ENCODE data around the gene CHST13. TPM values are rescaled to one million over a fixed set of nuclear protein-coding genes. Genes with fewer than 3 reads are reported as not detected.
A peak's percentile ranks its signal among the peaks of the same experiment; 100 is the strongest.

CHST13 gene
- total and polyA plus RNA-seq, 7 donors: 0.25 to 0.66 (median 0.53) TPM; not detected in 3

GRCh38 chr3:126547721-126548120 lies 23.8 kb downstream of the CHST13 start:
- Histone ChIP-seq H3K9me3 (no peaks in the 10 kb centered on the region), H3K27ac (no peak overlapping the region), H3K36me3 (no peaks in the 10 kb centered on the region), H3K4me3 (no peak overlapping the region), H3K4me1 (no peaks in the 10 kb centered on the region), H3K27me3 (peaks cover under 1 to 28% (median 9%) of the 10 kb centered on the region in 3 donors)
- WGBS, 2 donors: 52 to 87% methylated on average over 1 of the region's 1 CpG
- DNase-seq: peak; percentile 19
- intact Hi-C loops (cut with DNase I): no loop called here
- TF ChIP-seq CTCF (IDR thresholded peaks at IDR 0.05) (no peak), POLR2AphosphoS5 (IDR thresholded peaks at IDR 0.05) (no peak), EP300 (IDR thresholded peaks at IDR 0.05) (no peak), POLR2A (IDR thresholded peaks at IDR 0.05) (no peak)

GRCh38 chr3:126548556-126549466 lies 24.9 kb downstream of the CHST13 start:
- Histone ChIP-seq H3K4me1 (no peaks in the 10 kb centered on the region), H3K36me3 (no peaks in the 10 kb centered on the region), H3K4me3 (no peak overlapping the region), H3K27ac (no peak overlapping the region), H3K9me3 (no peaks in the 10 kb centered on the region), H3K27me3 (peaks cover 0 to 17% (median under 1%) of the 10 kb centered on the region in 3 donors)
- DNase-seq: peak; percentile 34
- intact Hi-C loops (cut with DNase I): no loop called here
- TF ChIP-seq EP300 (IDR thresholded peaks at IDR 0.05) (no peak), CTCF (IDR thresholded peaks at IDR 0.05) (no peak), POLR2AphosphoS5 (IDR thresholded peaks at IDR 0.05) (no peak), POLR2A (IDR thresholded peaks at IDR 0.05) (no peak)
- WGBS, 2 donors: 54 to 60% methylated on average over 9 of the region's 9 CpGs

- no peak overlapping the region for H3K27ac ChIP-seq
- WGBS, 2 donors: 83 to 85% methylated on average over 12 of the region's 12 CpGs
- no peak overlapping the region for H3K4me3 ChIP-seq
- intact Hi-C loops (cut with DNase I): no loop called here
- peak; percentile 44 for DNase-seq
- H3K27me3 ChIP-seq: peaks cover 0 to 8% (median 0%) of the 10 kb centered on the region in 3 donors
- TF ChIP-seq EP300 (IDR thresholded peaks at IDR 0.05) (no peak), POLR2A (IDR thresholded peaks at IDR 0.05) (no peak), CTCF (IDR thresholded peaks at IDR 0.05) (no peak), POLR2AphosphoS5 (IDR thresholded peaks at IDR 0.05) (no peak)
- H3K9me3 ChIP-seq: no peaks in the 10 kb centered on the region
- no peaks in the 10 kb centered on the region for H3K4me1 ChIP-seq
- H3K36me3 ChIP-seq: no peaks in the 10 kb centered on the region
Measured at GRCh38 chr3:126549861-126550487, 26.0 kb downstream of the CHST13 start.

GRCh38 chr3:126550488-126551051 lies 26.6 kb downstream of the CHST13 start:
- no peak for TF ChIP-seq CTCF (IDR thresholded peaks at IDR 0.05)
- no peak for TF ChIP-seq EP300 (IDR thresholded peaks at IDR 0.05)
- TF ChIP-seq POLR2AphosphoS5 (IDR thresholded peaks at IDR 0.05): no peak
- no peak for TF ChIP-seq POLR2A (IDR thresholded peaks at IDR 0.05)
- no peak overlapping the region for H3K27ac ChIP-seq
- peak; percentile 40 for DNase-seq
- 92 to 93% methylated on average over 11 of the region's 11 CpGs for WGBS, 2 donors
- no peak overlapping the region for H3K4me3 ChIP-seq
- no peaks in the 10 kb centered on the region for H3K36me3 ChIP-seq
- intact Hi-C loops (cut with DNase I): no loop called here
- no peaks in the 10 kb centered on the region for H3K9me3 ChIP-seq
- no peaks in the 10 kb centered on the region for H3K4me1 ChIP-seq
- H3K27me3 ChIP-seq: peaks cover 0 to 8% (median 0%) of the 10 kb centered on the region in 3 donors

Measured in sigmoid colon (tissue), 7 donors.